Activated CD4-positive, alpha-beta T cell treated with anti-CD3 and anti-CD28 coated beads for 36 hours (primary cell): Measurements from ENCODE around the gene DDX31. TPM values are rescaled to one million over a fixed set of nuclear protein-coding genes. Genes with fewer than 3 reads are reported as not detected.

ENCODE experiments used
- ATAC-seq: fragments of 200-7000 bp; cut with Tn5 transposase; one replicate; pipeline ENCODE4 v1.10.0; 2021; ENCODE audit warnings: mild to moderate bottlenecking, moderate library complexity
- CTCF ChIA-PET: fragments of 350-600 bp; sonication (Branson Sonifier 250); formaldehyde crosslinking; loops from one replicate; lab custom pipeline; 2021; ENCODE audit warnings: antibody characterized with exemption; lab: Charles Lee
- POLR2A ChIA-PET: fragments of 350-600 bp; sonication (Branson Sonifier 250); formaldehyde crosslinking; loops from one replicate; lab custom pipeline; 2021; ENCODE audit warnings: antibody characterized with exemption, inconsistent platforms; lab: Charles Lee
- DNase-seq: peaks from one replicate; pipeline ENCODE4 v3.0.0-alpha.2; 2020
- H3K27ac Mint-ChIP-seq: one replicate; pipeline ENCODE4 v1.8.0; 2021; ENCODE audit warnings: mixed read lengths
- H3K27me3 Mint-ChIP-seq: one replicate; pipeline ENCODE4 v1.8.0; 2021; ENCODE audit warnings: mixed read lengths
- H3K36me3 Mint-ChIP-seq: one replicate; pipeline ENCODE4 v1.8.0; 2021; ENCODE audit warnings: low read depth, mixed read lengths
- H3K4me1 Mint-ChIP-seq: one replicate; pipeline ENCODE4 v1.8.0; 2021; ENCODE audit warnings: mixed read lengths
- H3K4me3 Mint-ChIP-seq: one replicate; pipeline ENCODE4 v1.8.0; 2021; ENCODE audit warnings: mild to moderate bottlenecking, moderate library complexity, mixed read lengths
- H3K9me3 Mint-ChIP-seq: one replicate; pipeline ENCODE4 v1.8.0; 2021; ENCODE audit warnings: low read depth, mixed read lengths
- intact Hi-C, 2 experiments: fragments of 100-400 bp; cut with DNase I in 1 of 2; cut with micrococcal nuclease in 1 of 2; formaldehyde crosslinking; loops; one replicate each; pipeline versions ENCODE4 v1.14.2 to v1.15.1; 2022 to 2024; cut with DNase I, micrococcal nuclease
- total RNA-seq, 2 experiments: library from RNA; stranded (reverse); gene quantifications; one replicate each; pipeline ENCODE4 v1.2.3, GENCODE V29; 2021

DDX31 gene
- total RNA-seq, 2 experiments from 2014 or later, result 20.9 to 21.0 TPM

- CTCF ChIA-PET, result interaction anchor here (1.0 kb wide), 1 partner anchor 174 kb away, joined by 3 read pairs; no protein-coding TSS in a partner anchor
- no peak overlapping the region for H3K4me3 Mint-ChIP-seq
- intact Hi-C loops, result loop anchor here in 1 of 2 experiments (5.0 kb wide), 1 partner anchor 1925 kb away; the partner anchor contains the start of gene PRDM12
- H3K27me3 Mint-ChIP-seq, result peaks cover 54% of the 10 kb centered on the region
- H3K27ac Mint-ChIP-seq, result no peak overlapping the region
- peaks cover 5% of the 10 kb centered on the region for H3K4me1 Mint-ChIP-seq
- POLR2A ChIA-PET, result interaction anchor here (0.6 to 0.8 kb wide), 2 partner anchors 95 to 161 kb away, joined by 3 read pairs; no protein-coding TSS in a partner anchor
- no peak for ATAC-seq
- H3K36me3 Mint-ChIP-seq, result no peaks in the 10 kb centered on the region
- DNase-seq, result no peak
- no peaks in the 10 kb centered on the region for H3K9me3 Mint-ChIP-seq
Observed at GRCh38 chr9:132586830-132587591, 82.8 kb downstream of the DDX31 start.

GRCh38 chr9:132585954-132586829, 83.6 kb downstream of the DDX31 start:
- Mint-ChIP-seq H3K27ac (no peak overlapping the region), H3K36me3 (no peaks in the 10 kb centered on the region), H3K9me3 (no peaks in the 10 kb centered on the region), H3K4me1 (peaks cover 11% of the 10 kb centered on the region), H3K4me3 (no peak overlapping the region), H3K27me3 (peaks cover 56% of the 10 kb centered on the region)
- DNase-seq (no peak), ATAC-seq (no peak)
- CTCF ChIA-PET, result interaction anchor here (0.8 kb wide), 1 partner anchor 174 kb away, joined by 4 read pairs; no protein-coding TSS in a partner anchor
- POLR2A ChIA-PET, result no interaction called here
- intact Hi-C loops, result loop anchor here in 1 of 2 experiments (5.0 kb wide), 1 partner anchor 1924 kb away; the partner anchor contains the start of gene PRDM12

GRCh38 chr9:132584601-132585560, 84.9 kb downstream of the DDX31 start:
- peaks cover 13% of the 10 kb centered on the region for H3K4me1 Mint-ChIP-seq
- no peaks in the 10 kb centered on the region for H3K9me3 Mint-ChIP-seq
- intact Hi-C loops, result loop anchor here in 1 of 2 experiments (5.0 kb wide), 1 partner anchor 1923 kb away; the partner anchor contains the start of gene PRDM12
- H3K27ac Mint-ChIP-seq, result no peak overlapping the region
- DNase-seq (no peak), ATAC-seq (no peak)
- H3K4me3 Mint-ChIP-seq, result no peak overlapping the region
- ChIA-PET POLR2A (no interaction called here), CTCF (interaction anchor here (0.7 kb wide), 1 partner anchor 642 kb away, joined by 3 read pairs; no protein-coding TSS in a partner anchor)
- peaks cover 56% of the 10 kb centered on the region for H3K27me3 Mint-ChIP-seq
- H3K36me3 Mint-ChIP-seq, result no peaks in the 10 kb centered on the region

GRCh38 chr9:132583584-132584304, 86.0 kb downstream of the DDX31 start:
- no peak for ATAC-seq
- H3K4me3 Mint-ChIP-seq, result no peak overlapping the region
- H3K27ac Mint-ChIP-seq, result no peak overlapping the region
- ChIA-PET CTCF (no interaction called here), POLR2A (no interaction called here)
- no peak for DNase-seq
- intact Hi-C loops, result loop anchor here (2.0 kb wide), 2 partner anchors 173 to 229 kb away; partner anchors contain the start of genes CFAP77 (in 2 of the 2) and SETX (in 1 of the 2)
- H3K27me3 Mint-ChIP-seq, result peaks cover 58% of the 10 kb centered on the region
- no peaks in the 10 kb centered on the region for H3K36me3 Mint-ChIP-seq
- no peaks in the 10 kb centered on the region for H3K9me3 Mint-ChIP-seq
- H3K4me1 Mint-ChIP-seq, result peaks cover 13% of the 10 kb centered on the region

GRCh38 chr9:132582786-132583583, 86.8 kb downstream of the DDX31 start:
- POLR2A ChIA-PET, result no interaction called here
- Mint-ChIP-seq H3K36me3 (no peaks in the 10 kb centered on the region), H3K27ac (no peak overlapping the region), H3K4me3 (no peak overlapping the region), H3K9me3 (no peaks in the 10 kb centered on the region), H3K27me3 (peaks cover 60% of the 10 kb centered on the region), H3K4me1 (peaks cover 13% of the 10 kb centered on the region)
- no peak for ATAC-seq
- DNase-seq, result no peak
- intact Hi-C loops, result loop anchor here (2.0 kb wide), 2 partner anchors 172 to 228 kb away; partner anchors contain the start of genes CFAP77 (in 2 of the 2) and SETX (in 1 of the 2)
- CTCF ChIA-PET, result no interaction called here

GRCh38 chr9:132582276-132582785, 87.5 kb downstream of the DDX31 start, which contains the start of gene BARHL1:
TSS of gene BARHL1 (plus strand) at chr9:132582606. CDS start at chr9:132582798, 192 bp downstream.
- H3K36me3 Mint-ChIP-seq, result no peaks in the 10 kb centered on the region
- ChIA-PET POLR2A (interaction anchor here (0.7 kb wide), 1 partner anchor 179 kb away, joined by 6 read pairs; no protein-coding TSS in a partner anchor), CTCF (no interaction called here)
- peaks cover 65% of the 10 kb centered on the region for H3K27me3 Mint-ChIP-seq
- no peak for ATAC-seq
- H3K27ac Mint-ChIP-seq, result no peak within 1 kb of the TSS
- no peaks in the 10 kb centered on the region for H3K9me3 Mint-ChIP-seq
- DNase-seq, result no peak
- H3K4me3 Mint-ChIP-seq, result peak within 1 kb of the TSS; percentile 71
- intact Hi-C loops, result loop anchor here (2.0 kb wide), 2 partner anchors 172 to 228 kb away; partner anchors contain the start of genes CFAP77 (in 2 of the 2) and SETX (in 1 of the 2)
- H3K4me1 Mint-ChIP-seq, result peaks cover 13% of the 10 kb centered on the region

GRCh38 chr9:132579427-132579798, 90.4 kb downstream of the DDX31 start:
- no peak overlapping the region for H3K4me3 Mint-ChIP-seq
- peaks cover 8% of the 10 kb centered on the region for H3K4me1 Mint-ChIP-seq
- no peak overlapping the region for H3K27ac Mint-ChIP-seq
- no peaks in the 10 kb centered on the region for H3K36me3 Mint-ChIP-seq
- DNase-seq (no peak), ATAC-seq (no peak)
- intact Hi-C loops, result loop anchor here in 1 of 2 experiments (5.0 kb wide), 1 partner anchor 72 kb away; no protein-coding TSS in a partner anchor
- ChIA-PET CTCF (interaction anchor here (2.1 kb wide), 1 partner anchor 73 kb away, joined by 8 read pairs; no protein-coding TSS in a partner anchor), POLR2A (no interaction called here)
- peaks cover 67% of the 10 kb centered on the region for H3K27me3 Mint-ChIP-seq
- no peaks in the 10 kb centered on the region for H3K9me3 Mint-ChIP-seq

- H3K9me3 Mint-ChIP-seq, result no peaks in the 10 kb centered on the region
- peaks cover 8% of the 10 kb centered on the region for H3K4me1 Mint-ChIP-seq
- intact Hi-C loops, result loop anchor here in 1 of 2 experiments (5.0 kb wide), 1 partner anchor 71 kb away; no protein-coding TSS in a partner anchor
- H3K4me3 Mint-ChIP-seq, result no peak overlapping the region
- no peak overlapping the region for H3K27ac Mint-ChIP-seq
- POLR2A ChIA-PET, result no interaction called here
- no peaks in the 10 kb centered on the region for H3K36me3 Mint-ChIP-seq
- CTCF ChIA-PET, result interaction anchor here (2.1 kb wide), 1 partner anchor 72 kb away, joined by 8 read pairs; no protein-coding TSS in a partner anchor
- no peak for ATAC-seq
- peaks cover 64% of the 10 kb centered on the region for H3K27me3 Mint-ChIP-seq
- no peak for DNase-seq
Observed at GRCh38 chr9:132578367-132578932, 91.3 kb downstream of the DDX31 start.

- ATAC-seq, result no peak
- H3K27ac Mint-ChIP-seq, result no peak overlapping the region
- ChIA-PET CTCF (no interaction called here), POLR2A (interaction anchor here (0.7 kb wide), 1 partner anchor 1999 kb away, joined by 3 read pairs; no protein-coding TSS in a partner anchor)
- no peaks in the 10 kb centered on the region for H3K36me3 Mint-ChIP-seq
- H3K4me3 Mint-ChIP-seq, result no peak overlapping the region
- peaks cover 8% of the 10 kb centered on the region for H3K4me1 Mint-ChIP-seq
- peaks cover 61% of the 10 kb centered on the region for H3K27me3 Mint-ChIP-seq
- H3K9me3 Mint-ChIP-seq, result no peaks in the 10 kb centered on the region
- DNase-seq, result no peak
- intact Hi-C loops, result loop anchor here in 1 of 2 experiments (5.0 kb wide), 1 partner anchor 70 kb away; no protein-coding TSS in a partner anchor
Observed at GRCh38 chr9:132577119-132577518, 92.7 kb downstream of the DDX31 start.
